GM12892 (cell line): ENCODE results near the gene CHST9.

Experiments
- POLR2A ChIP-seq: IDR thresholded peaks from 2 replicates; pipeline ENCODE4 v1.6.1; 2011; ENCODE audit warnings: low read depth, low read length, control low read depth
- POLR2AphosphoS5 ChIP-seq: IDR thresholded peaks from 2 replicates; pipeline ENCODE4 v1.6.1; 2011; ENCODE audit warnings: low read depth, low read length, control low read depth

DNA sequence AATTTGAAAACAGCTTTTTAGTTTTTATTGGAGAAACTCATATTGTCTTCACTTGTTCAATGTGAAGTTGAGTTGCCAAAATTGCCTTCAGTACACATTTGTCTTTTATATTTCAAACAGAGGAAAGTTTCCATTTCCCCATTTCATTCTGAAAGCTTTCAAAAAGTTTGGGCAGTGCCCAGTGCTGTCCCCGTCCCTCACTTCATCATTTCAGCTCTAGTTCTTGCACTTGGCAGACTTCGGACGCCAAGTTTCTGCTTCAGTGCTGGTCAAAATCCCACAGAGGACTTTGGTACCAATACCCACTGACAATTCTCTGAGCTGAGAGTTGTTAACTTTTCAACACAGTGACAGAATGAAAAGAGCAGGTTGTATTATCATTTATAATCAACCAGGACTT, 276.2 kb downstream of the CHST9 start:
- no peak for TF ChIP-seq POLR2AphosphoS5
- no peak for TF ChIP-seq POLR2A
